Keratinocyte (primary cell): Measurements from ENCODE around the gene KMT5C. TPM values are rescaled to one million over a fixed set of nuclear protein-coding genes. Genes with fewer than 3 reads are reported as not detected.

Experiments used
- DNase-seq: peaks from one replicate; pipeline ENCODE4 v3.0.0-alpha.2; 2011; ENCODE audit warnings: low read depth, missing footprints, low spot score
- FAIRE-seq: peaks from 2 replicates; lab custom pipeline; 2011; peaks lifted over from hg19 to GRCh38; lab: Jason Lieb, UNC
- H2AFZ ChIP-seq: 2 replicates; pipeline ENCODE4 v1.6.0; 2012; ENCODE audit warnings: low read length, control low read depth, inconsistent platforms; ENCODE audit not compliant: control insufficient read depth
- H3K27ac ChIP-seq: 2 replicates; pipeline ENCODE4 v1.5.1; 2011; ENCODE audit warnings: low read length; ENCODE audit not compliant: control insufficient read depth, insufficient read depth
- H3K27me3 ChIP-seq: 3 replicates; pipeline ENCODE4 v1.6.0; 2011; ENCODE audit warnings: low read length; ENCODE audit not compliant: control insufficient read depth, insufficient read depth; ENCODE audit errors: extremely low read depth
- H3K36me3 ChIP-seq, 2 experiments: 2 replicates in 1 of 2; 3 replicates in 1 of 2; pipeline ENCODE4 v1.5.1; 2011; ENCODE audit warnings: low read length in 2 of 2, mild to moderate bottlenecking in 1 of 2; ENCODE audit not compliant: control insufficient read depth in 2 of 2, insufficient read depth in 2 of 2; ENCODE audit errors: extremely low read depth in 1 of 2
- H3K4me1 ChIP-seq: 3 replicates; pipeline ENCODE4 v1.5.1; 2011; ENCODE audit warnings: low read length; ENCODE audit not compliant: control insufficient read depth, insufficient read depth; ENCODE audit errors: extremely low read depth
- H3K4me2 ChIP-seq: 3 replicates; pipeline ENCODE4 v1.6.0; 2011; ENCODE audit warnings: low read depth, low read length; ENCODE audit not compliant: control insufficient read depth, insufficient read depth; ENCODE audit errors: extremely low read depth
- H3K4me3 ChIP-seq, 3 experiments: fragments of 200-600 bp in 1 of 3; sonication (generic) in 1 of 3; 2 replicates in 2 of 3; 3 replicates in 1 of 3; pipeline ENCODE4 v1.5.1; 2011 to 2016; ENCODE audit warnings: low read length in 3 of 3, mild to moderate bottlenecking in 3 of 3, control low read depth in 2 of 3, inconsistent platforms in 1 of 3, low read depth in 1 of 3, mixed read lengths in 1 of 3, mixed run types in 1 of 3, moderate library complexity in 1 of 3; ENCODE audit not compliant: control insufficient read depth in 2 of 3, insufficient read depth in 2 of 3; ENCODE audit errors: extremely low read depth in 1 of 3
- H3K79me2 ChIP-seq: 2 replicates; pipeline ENCODE4 v1.6.0; 2012; ENCODE audit warnings: low read length; ENCODE audit not compliant: control insufficient read depth, insufficient read depth
- H3K9ac ChIP-seq: 3 replicates; pipeline ENCODE4 v1.6.0; 2011; ENCODE audit warnings: low read length; ENCODE audit not compliant: control insufficient read depth, insufficient read depth; ENCODE audit errors: extremely low read depth
- H3K9me1 ChIP-seq: 3 replicates; pipeline ENCODE4 v1.6.0; 2011; ENCODE audit warnings: low read length; ENCODE audit not compliant: control insufficient read depth, insufficient read depth; ENCODE audit errors: extremely low read depth
- H3K9me3 ChIP-seq: 2 replicates; pipeline ENCODE4 v1.5.1; 2012; ENCODE audit warnings: low read depth, low read length; ENCODE audit not compliant: control insufficient read depth
- H4K20me1 ChIP-seq: 3 replicates; pipeline ENCODE4 v1.6.0; 2011; ENCODE audit warnings: low read length; ENCODE audit not compliant: control insufficient read depth, insufficient read depth; ENCODE audit errors: extremely low read depth
- EZH2 ChIP-seq: IDR thresholded peaks from one replicate; pipeline ENCODE4 v1.6.1; 2012; ENCODE audit warnings: inconsistent platforms, mild to moderate bottlenecking, low read length, moderate library complexity
- dilution Hi-C: fragments of 300-500 bp; cut with MboI; formaldehyde crosslinking; loops from one replicate; pipeline ENCODE4 v1.7.0; 2020; ENCODE audit warnings: low sequenced_read_pairs; ENCODE audit not compliant: extremely low pct_ligation_motif_present
- polyA plus RNA-seq, 5 experiments: library from polyadenylated mRNA; depleted of rRNA in 3 of 5; stranded (reverse) in 3 of 5; stranded (forward) in 1 of 5; unstranded in 1 of 5; fragments of >200 nt; gene quantifications; 1 replicate in 1 of 5; 2 replicates in 3 of 5; 3 replicates in 1 of 5; pipeline versions ENCODE4 v1.2.1 to v1.2.3, GENCODE V29; 2011 to 2012; ENCODE audit warnings: missing spikeins in 2 of 5, low read depth in 1 of 5, low replicate concordance in 1 of 5
- TF ChIP-seq, protein P1 (sequence below), 3 experiments: IDR thresholded peaks in 1 of 3; conservative IDR thresholded peaks in 1 of 3; optimal IDR thresholded peaks in 1 of 3; 2 replicates in 2 of 3; 3 replicates in 1 of 3; pipeline versions ENCODE3 to v1.5.1; 2011; ENCODE audit warnings: low read length in 3 of 3, mild to moderate bottlenecking in 3 of 3, moderate library complexity in 2 of 3, control low read depth in 1 of 3, inconsistent platforms in 1 of 3; ENCODE audit not compliant: insufficient read depth in 2 of 3; ENCODE audit errors: extremely low read depth in 1 of 3

Gene KMT5C
- polyA plus RNA-seq, 1 donor (not counting 4 experiments of a cell fraction or from before 2014, with no cell fraction given): 4.3 TPM

DNA sequence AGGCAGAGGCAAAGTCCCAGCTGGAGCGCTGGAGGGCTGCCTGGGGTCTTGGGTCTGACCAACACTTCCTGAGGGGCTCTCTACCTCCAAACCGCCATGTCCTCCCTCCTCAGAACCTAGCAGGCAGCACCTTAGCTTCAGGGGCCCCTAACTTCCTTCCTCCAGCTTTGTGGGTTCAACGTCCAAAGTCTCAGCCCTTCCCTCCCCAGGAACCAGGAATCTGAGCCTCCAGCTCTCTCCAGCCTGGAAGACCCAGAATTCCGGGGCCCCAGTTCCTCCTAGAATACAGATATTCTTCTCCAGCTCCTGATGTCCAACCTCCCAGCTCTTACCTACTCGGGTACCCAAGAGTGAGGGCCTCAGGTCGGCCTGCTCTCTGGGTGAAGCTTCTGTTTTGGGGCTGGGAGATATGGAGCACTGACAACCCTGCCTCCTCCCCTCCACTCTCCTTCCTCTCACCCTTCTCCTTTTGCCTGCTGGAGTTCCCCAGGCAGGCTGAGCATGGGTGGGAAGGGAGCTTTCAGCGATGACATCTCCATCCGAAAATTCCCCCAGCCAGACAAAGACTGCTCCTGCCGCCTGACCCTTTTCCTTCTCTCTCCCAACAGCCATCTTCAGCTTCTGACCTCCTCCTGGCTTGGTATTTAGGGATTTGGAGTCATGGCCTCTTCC is 18.1 kb upstream of the KMT5C start:
- H3K9me3 ChIP-seq: no peaks in the 10 kb centered on the region
- H3K27me3 ChIP-seq: peaks cover 19% of the 10 kb centered on the region
- no peaks in the 10 kb centered on the region for H3K79me2 ChIP-seq
- no peak overlapping the region for H3K4me3 ChIP-seq
- TF ChIP-seq, protein P1, sequence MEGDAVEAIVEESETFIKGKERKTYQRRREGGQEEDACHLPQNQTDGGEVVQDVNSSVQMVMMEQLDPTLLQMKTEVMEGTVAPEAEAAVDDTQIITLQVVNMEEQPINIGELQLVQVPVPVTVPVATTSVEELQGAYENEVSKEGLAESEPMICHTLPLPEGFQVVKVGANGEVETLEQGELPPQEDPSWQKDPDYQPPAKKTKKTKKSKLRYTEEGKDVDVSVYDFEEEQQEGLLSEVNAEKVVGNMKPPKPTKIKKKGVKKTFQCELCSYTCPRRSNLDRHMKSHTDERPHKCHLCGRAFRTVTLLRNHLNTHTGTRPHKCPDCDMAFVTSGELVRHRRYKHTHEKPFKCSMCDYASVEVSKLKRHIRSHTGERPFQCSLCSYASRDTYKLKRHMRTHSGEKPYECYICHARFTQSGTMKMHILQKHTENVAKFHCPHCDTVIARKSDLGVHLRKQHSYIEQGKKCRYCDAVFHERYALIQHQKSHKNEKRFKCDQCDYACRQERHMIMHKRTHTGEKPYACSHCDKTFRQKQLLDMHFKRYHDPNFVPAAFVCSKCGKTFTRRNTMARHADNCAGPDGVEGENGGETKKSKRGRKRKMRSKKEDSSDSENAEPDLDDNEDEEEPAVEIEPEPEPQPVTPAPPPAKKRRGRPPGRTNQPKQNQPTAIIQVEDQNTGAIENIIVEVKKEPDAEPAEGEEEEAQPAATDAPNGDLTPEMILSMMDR (optimal IDR thresholded peaks at IDR 0.05 in 1 of 3, IDR thresholded peaks at IDR 0.05 in 1 of 3, conservative IDR thresholded peaks at IDR 0.05 in 1 of 3; ENCODE audit: extremely low read depth in 1 of 3, insufficient read depth in 2 of 3, low read length in 3 of 3): no peak
- no peak for TF ChIP-seq EZH2
- H3K27ac ChIP-seq: no peak overlapping the region
- DNase-seq (no peak), FAIRE-seq (no peak)
- no peaks in the 10 kb centered on the region for H3K36me3 ChIP-seq
- H3K9ac ChIP-seq: no peak overlapping the region
- H3K4me1 ChIP-seq: no peaks in the 10 kb centered on the region
- dilution Hi-C loops: no loop called here
- no peak overlapping the region for H2AFZ ChIP-seq
- no peaks in the 10 kb centered on the region for H4K20me1 ChIP-seq
- H3K4me2 ChIP-seq: no peak overlapping the region
- no peaks in the 10 kb centered on the region for H3K9me1 ChIP-seq

DNA sequence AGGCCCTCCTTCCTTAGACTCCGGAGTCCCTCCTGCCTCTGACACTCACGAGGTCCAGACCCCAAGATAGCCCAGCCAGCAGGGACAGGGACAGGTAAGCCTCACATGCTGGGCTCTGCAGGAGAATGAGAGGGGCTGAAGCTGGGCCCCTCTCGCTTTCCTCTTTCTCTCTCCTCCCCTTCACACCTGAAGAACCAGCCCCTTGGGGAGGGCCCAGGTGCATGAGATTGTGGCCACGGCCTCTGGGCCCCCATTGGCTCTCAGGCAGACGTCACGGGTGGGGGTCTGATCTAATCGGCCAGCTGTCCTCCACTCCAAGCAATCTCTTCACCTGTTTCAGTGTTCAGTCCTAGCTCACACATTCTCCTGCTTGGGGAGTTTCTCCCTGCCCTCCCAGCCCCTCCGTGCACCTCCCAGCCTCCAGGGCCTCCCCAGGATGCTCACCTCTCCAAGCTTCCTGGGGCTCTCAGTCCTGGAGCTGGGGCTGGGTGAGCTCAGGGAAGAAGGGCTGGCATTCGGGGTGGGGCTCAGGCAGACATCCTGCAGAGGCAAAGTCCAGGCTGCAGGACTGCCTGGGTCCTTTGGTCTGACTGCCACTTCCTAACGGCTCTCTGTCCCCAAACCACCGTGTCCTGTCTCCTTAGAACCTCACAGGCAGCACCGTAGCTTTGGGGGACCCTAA is 17.3 kb upstream of the KMT5C start:
- Histone ChIP-seq H3K4me1 (no peaks in the 10 kb centered on the region), H3K79me2 (no peaks in the 10 kb centered on the region), H4K20me1 (no peaks in the 10 kb centered on the region), H3K4me2 (no peak overlapping the region), H3K9me3 (no peaks in the 10 kb centered on the region), H3K9me1 (no peaks in the 10 kb centered on the region), H3K36me3 (no peaks in the 10 kb centered on the region), H3K27ac (no peak overlapping the region), H3K27me3 (peaks cover 19% of the 10 kb centered on the region), H3K9ac (no peak overlapping the region), H3K4me3 (no peak overlapping the region), H2AFZ (no peak overlapping the region)
- FAIRE-seq: no peak
- dilution Hi-C loops: no loop called here
- no peak for DNase-seq
- TF ChIP-seq, protein P1 (optimal IDR thresholded peaks at IDR 0.05 in 1 of 3, IDR thresholded peaks at IDR 0.05 in 1 of 3, conservative IDR thresholded peaks at IDR 0.05 in 1 of 3; ENCODE audit: extremely low read depth in 1 of 3, insufficient read depth in 2 of 3, low read length in 3 of 3): no peak
- TF ChIP-seq EZH2: no peak
